Sigmoid colon (tissue), 4 donors: ENCODE data around the gene POLR2H.

Experiments used
- CTCF ChIP-seq, 4 experiments: fragments of 450-650 bp in 3 of 4; fragments of 200-600 bp in 1 of 4; IDR thresholded peaks; one replicate each; pipeline ENCODE4 v1.5.1; 2016 to 2019; ENCODE audit warnings: antibody characterized with exemption in 4 of 4, mild to moderate bottlenecking in 3 of 4, moderate library complexity in 2 of 4
- EP300 ChIP-seq, 4 donors: sonication (generic); formaldehyde crosslinking; IDR thresholded peaks; one replicate each; pipeline ENCODE4 v1.6.1; 2017; ENCODE audit warnings: antibody characterized with exemption in 4 of 4
- POLR2A ChIP-seq, 2 donors: fragments of 450-650 bp; IDR thresholded peaks; one replicate each; pipeline ENCODE4 v1.6.1; 2016; ENCODE audit warnings: antibody characterized with exemption in 2 of 2, mild to moderate bottlenecking in 2 of 2, moderate library complexity in 2 of 2
- POLR2AphosphoS5 ChIP-seq, 4 donors: sonication (generic); formaldehyde crosslinking; IDR thresholded peaks; one replicate each; pipeline ENCODE4 v1.6.1; 2017; ENCODE audit warnings: antibody characterized with exemption in 4 of 4

DNA sequence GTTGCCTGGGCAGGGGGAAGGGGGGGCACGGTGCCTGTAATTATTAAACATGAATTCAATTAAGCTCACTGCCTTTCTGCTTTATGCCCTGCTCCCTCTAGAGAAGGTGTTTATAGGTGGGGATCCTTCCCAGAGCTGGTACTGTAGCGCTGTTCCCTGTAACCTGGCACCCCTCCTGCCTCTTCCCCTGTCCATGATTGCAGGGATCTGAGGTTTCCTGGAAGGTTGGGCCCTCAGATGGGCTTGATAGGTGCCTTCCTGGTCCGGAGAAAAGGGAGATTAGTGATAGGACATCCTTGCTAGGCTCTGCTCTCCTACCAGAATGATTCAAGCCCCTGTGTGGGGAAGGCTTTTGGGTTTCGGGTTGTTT is 26.2 kb upstream of the POLR2H start:
- no peak for TF ChIP-seq CTCF (IDR thresholded peaks at IDR 0.05)
- TF ChIP-seq POLR2A (IDR thresholded peaks at IDR 0.05), result no peak
- no peak for TF ChIP-seq POLR2AphosphoS5 (IDR thresholded peaks at IDR 0.05)
- no peak for TF ChIP-seq EP300 (IDR thresholded peaks at IDR 0.05)
